Measurements from ENCODE around the gene LRMDA.

The LRMDA gene

GRCh38 chr10:75657351-75657750 lies 225.9 kb downstream of the LRMDA start:
- Histone ChIP-seq H2BK15ac (ENCODE audit: low read depth, poor library complexity, severe bottlenecking) (no peak overlapping the region), H3K4me2 (ENCODE audit: low read length, poor library complexity, severe bottlenecking) (no peak overlapping the region), H3K14ac (ENCODE audit: low read length in 2 of 2) (no peak overlapping the region), H3K18ac (ENCODE audit: low read depth in 1 of 2, low read length in 2 of 2) (no peak overlapping the region), H3K27me3 (ENCODE audit: control insufficient read depth in 1 of 2, insufficient read depth in 1 of 2, low read length in 2 of 2) (peaks cover 0 to 19% of the 10 kb centered on the region in 2 experiments), H2BK5ac (ENCODE audit: low read depth, low read length, poor library complexity, severe bottlenecking) (no peak overlapping the region), H3K9me3 (ENCODE audit: control insufficient read depth, low read length) (no peaks in the 10 kb centered on the region), H4K8ac (ENCODE audit: low read length) (no peak overlapping the region), H2BK12ac (ENCODE audit: low read length in 2 of 2) (peak overlapping the region in 1 of 2 experiments; percentile 35), H2BK120ac (ENCODE audit: low read depth, low read length) (no peak overlapping the region), H3K9ac (ENCODE audit: low read length) (no peak overlapping the region), H3K4ac (ENCODE audit: low read depth in 1 of 2, low read length in 2 of 2) (no peak overlapping the region), H3K23ac (ENCODE audit: low read length in 2 of 2) (no peak overlapping the region), H2AK5ac (ENCODE audit: low read length, severe bottlenecking) (no peak overlapping the region), H3K27ac (ENCODE audit: low read length, poor library complexity, severe bottlenecking) (no peak overlapping the region), H3K79me1 (replicated peaks; ENCODE audit: low read length, poor library complexity, severe bottlenecking) (no peaks in the 10 kb centered on the region), H3K4me3 (ENCODE audit: insufficient read depth in 1 of 2, low read depth in 1 of 2, low read length in 2 of 2) (no peak overlapping the region), H3K4me1 (ENCODE audit: control insufficient read depth, insufficient read depth, low read depth, low read length) (no peaks in the 10 kb centered on the region), H2AFZ (ENCODE audit: low read depth, low read length) (no peak overlapping the region), H3K36me3 (ENCODE audit: control insufficient read depth in 1 of 2, insufficient read depth in 2 of 2, low read depth in 1 of 2, low read length in 2 of 2) (no peaks in the 10 kb centered on the region), H4K91ac (ENCODE audit: low read length) (peak overlapping the region; percentile 46)
- no peak for DNase-seq
- WGBS: 87% methylated on average over 2 of the region's 2 CpGs

- no peak overlapping the region for H2AFZ ChIP-seq (ENCODE audit: low read depth, low read length)
- H3K18ac ChIP-seq (ENCODE audit: low read depth in 1 of 2, low read length in 2 of 2): no peak overlapping the region
- no peak overlapping the region for H4K8ac ChIP-seq (ENCODE audit: low read length)
- H3K36me3 ChIP-seq (ENCODE audit: control insufficient read depth in 1 of 2, insufficient read depth in 2 of 2, low read depth in 1 of 2, low read length in 2 of 2): no peaks in the 10 kb centered on the region
- no peak overlapping the region for H4K91ac ChIP-seq (ENCODE audit: low read length)
- no peak overlapping the region for H3K4ac ChIP-seq (ENCODE audit: low read depth in 1 of 2, low read length in 2 of 2)
- H2AK5ac ChIP-seq (ENCODE audit: low read length, severe bottlenecking): no peak overlapping the region
- H3K4me3 ChIP-seq (ENCODE audit: insufficient read depth in 1 of 2, low read depth in 1 of 2, low read length in 2 of 2): no peak overlapping the region
- no peak overlapping the region for H3K23ac ChIP-seq (ENCODE audit: low read length in 2 of 2)
- no peaks in the 10 kb centered on the region for H3K79me1 ChIP-seq (replicated peaks; ENCODE audit: low read length, poor library complexity, severe bottlenecking)
- H2BK5ac ChIP-seq (ENCODE audit: low read depth, low read length, poor library complexity, severe bottlenecking): no peak overlapping the region
- no peak overlapping the region for H3K27ac ChIP-seq (ENCODE audit: low read length, poor library complexity, severe bottlenecking)
- peaks cover 0 to 24% of the 10 kb centered on the region in 2 experiments for H3K27me3 ChIP-seq (ENCODE audit: control insufficient read depth in 1 of 2, insufficient read depth in 1 of 2, low read length in 2 of 2)
- DNase-seq: no peak
- H2BK12ac ChIP-seq (ENCODE audit: low read length in 2 of 2): no peak overlapping the region
- H3K4me2 ChIP-seq (ENCODE audit: low read length, poor library complexity, severe bottlenecking): no peak overlapping the region
- H2BK15ac ChIP-seq (ENCODE audit: low read depth, poor library complexity, severe bottlenecking): no peak overlapping the region
- no peak overlapping the region for H2BK120ac ChIP-seq (ENCODE audit: low read depth, low read length)
- no peak overlapping the region for H3K14ac ChIP-seq (ENCODE audit: low read length in 2 of 2)
- H3K4me1 ChIP-seq (ENCODE audit: control insufficient read depth, insufficient read depth, low read depth, low read length): no peaks in the 10 kb centered on the region
- no peaks in the 10 kb centered on the region for H3K9me3 ChIP-seq (ENCODE audit: control insufficient read depth, low read length)
- 91% methylated on average over 4 of the region's 4 CpGs for WGBS
- H3K9ac ChIP-seq (ENCODE audit: low read length): no peak overlapping the region
Measured at GRCh38 chr10:75658036-75658435, 226.6 kb downstream of the LRMDA start.

GRCh38 chr10:75658496-75658895 lies 227.1 kb downstream of the LRMDA start:
- Histone ChIP-seq H2BK15ac (ENCODE audit: low read depth, poor library complexity, severe bottlenecking) (no peak overlapping the region), H3K23ac (ENCODE audit: low read length in 2 of 2) (no peak overlapping the region), H3K4me3 (ENCODE audit: insufficient read depth in 1 of 2, low read depth in 1 of 2, low read length in 2 of 2) (no peak overlapping the region), H3K4ac (ENCODE audit: low read depth in 1 of 2, low read length in 2 of 2) (no peak overlapping the region), H3K18ac (ENCODE audit: low read depth in 1 of 2, low read length in 2 of 2) (no peak overlapping the region), H2BK5ac (ENCODE audit: low read depth, low read length, poor library complexity, severe bottlenecking) (no peak overlapping the region), H3K27me3 (ENCODE audit: control insufficient read depth in 1 of 2, insufficient read depth in 1 of 2, low read length in 2 of 2) (peaks cover 0 to 28% of the 10 kb centered on the region in 2 experiments), H3K36me3 (ENCODE audit: control insufficient read depth in 1 of 2, insufficient read depth in 2 of 2, low read depth in 1 of 2, low read length in 2 of 2) (no peaks in the 10 kb centered on the region), H3K4me1 (ENCODE audit: control insufficient read depth, insufficient read depth, low read depth, low read length) (no peaks in the 10 kb centered on the region), H2AFZ (ENCODE audit: low read depth, low read length) (no peak overlapping the region), H2AK5ac (ENCODE audit: low read length, severe bottlenecking) (no peak overlapping the region), H4K8ac (ENCODE audit: low read length) (no peak overlapping the region), H3K14ac (ENCODE audit: low read length in 2 of 2) (no peak overlapping the region), H2BK12ac (ENCODE audit: low read length in 2 of 2) (no peak overlapping the region), H3K79me1 (replicated peaks; ENCODE audit: low read length, poor library complexity, severe bottlenecking) (no peaks in the 10 kb centered on the region), H3K4me2 (ENCODE audit: low read length, poor library complexity, severe bottlenecking) (no peak overlapping the region), H3K9me3 (ENCODE audit: control insufficient read depth, low read length) (no peaks in the 10 kb centered on the region), H4K91ac (ENCODE audit: low read length) (no peak overlapping the region), H3K9ac (ENCODE audit: low read length) (no peak overlapping the region), H3K27ac (ENCODE audit: low read length, poor library complexity, severe bottlenecking) (no peak overlapping the region), H2BK120ac (ENCODE audit: low read depth, low read length) (peak overlapping the region; percentile 59)
- no peak for DNase-seq
- 95% methylated on average over 1 of the region's 1 CpG for WGBS

GRCh38 chr10:75658915-75659314 lies 227.5 kb downstream of the LRMDA start:
- no peaks in the 10 kb centered on the region for H3K79me1 ChIP-seq (replicated peaks; ENCODE audit: low read length, poor library complexity, severe bottlenecking)
- H3K27ac ChIP-seq (ENCODE audit: low read length, poor library complexity, severe bottlenecking): no peak overlapping the region
- H3K4ac ChIP-seq (ENCODE audit: low read depth in 1 of 2, low read length in 2 of 2): no peak overlapping the region
- H3K4me1 ChIP-seq (ENCODE audit: control insufficient read depth, insufficient read depth, low read depth, low read length): no peaks in the 10 kb centered on the region
- peak overlapping the region in 1 of 2 experiments; percentile 37 for H2BK12ac ChIP-seq (ENCODE audit: low read length in 2 of 2)
- peaks cover 0 to 32% of the 10 kb centered on the region in 2 experiments for H3K27me3 ChIP-seq (ENCODE audit: control insufficient read depth in 1 of 2, insufficient read depth in 1 of 2, low read length in 2 of 2)
- H2BK120ac ChIP-seq (ENCODE audit: low read depth, low read length): peak overlapping the region; percentile 59
- peak overlapping the region; percentile 25 for H4K91ac ChIP-seq (ENCODE audit: low read length)
- H2AFZ ChIP-seq (ENCODE audit: low read depth, low read length): no peak overlapping the region
- H3K9me3 ChIP-seq (ENCODE audit: control insufficient read depth, low read length): no peaks in the 10 kb centered on the region
- H3K36me3 ChIP-seq (ENCODE audit: control insufficient read depth in 1 of 2, insufficient read depth in 2 of 2, low read depth in 1 of 2, low read length in 2 of 2): no peaks in the 10 kb centered on the region
- no peak overlapping the region for H3K4me3 ChIP-seq (ENCODE audit: insufficient read depth in 1 of 2, low read depth in 1 of 2, low read length in 2 of 2)
- WGBS: 92% methylated on average over 6 of the region's 6 CpGs
- no peak overlapping the region for H2BK15ac ChIP-seq (ENCODE audit: low read depth, poor library complexity, severe bottlenecking)
- H3K4me2 ChIP-seq (ENCODE audit: low read length, poor library complexity, severe bottlenecking): no peak overlapping the region
- peak overlapping the region in 1 of 2 experiments; percentile 4 for H3K18ac ChIP-seq (ENCODE audit: low read depth in 1 of 2, low read length in 2 of 2)
- no peak overlapping the region for H3K9ac ChIP-seq (ENCODE audit: low read length)
- no peak overlapping the region for H2BK5ac ChIP-seq (ENCODE audit: low read depth, low read length, poor library complexity, severe bottlenecking)
- peak overlapping the region; percentile 4 for H4K8ac ChIP-seq (ENCODE audit: low read length)
- H3K14ac ChIP-seq (ENCODE audit: low read length in 2 of 2): no peak overlapping the region
- no peak overlapping the region for H2AK5ac ChIP-seq (ENCODE audit: low read length, severe bottlenecking)
- no peak for DNase-seq
- no peak overlapping the region for H3K23ac ChIP-seq (ENCODE audit: low read length in 2 of 2)

All from mesenchymal stem cell (in vitro differentiated cells and primary cell).